Measurements from ENCODE around the gene ATP6V0C.

The ATP6V0C gene

GRCh38 chr16:2512735-2513404 is 882 bp upstream of the ATP6V0C start:
- no peak for DNase-seq

GRCh38 chr16:2514333-2515179 is 804 bp downstream of the ATP6V0C start:
- no peak for DNase-seq

- no peak for DNase-seq
Observed at GRCh38 chr16:2515180-2515851, 1.6 kb downstream of the ATP6V0C start.

- no peak for DNase-seq
Observed at GRCh38 chr16:2516391-2517240, 2.9 kb downstream of the ATP6V0C start.

GRCh38 chr16:2517954-2518605 is 4.3 kb downstream of the ATP6V0C start:
- DNase-seq, result no peak

- DNase-seq, result no peak
Observed at GRCh38 chr16:2518823-2519710, 5.3 kb downstream of the ATP6V0C start.

- DNase-seq, result no peak
Observed at GRCh38 chr16:2519711-2520080, 5.9 kb downstream of the ATP6V0C start.

- peak; percentile 92 for DNase-seq
Observed at GRCh38 chr16:2520097-2520783, 6.5 kb downstream of the ATP6V0C start, which contains the start of gene AMDHD2. Gene AMDHD2, plus strand, starts transcription at chr16:2520371. Its CDS starts 88 bp downstream, at chr16:2520459.

GRCh38 chr16:2520784-2521531 is 7.2 kb downstream of the ATP6V0C start:
- no peak for DNase-seq

GRCh38 chr16:2523801-2524231 is 10.1 kb downstream of the ATP6V0C start:
- DNase-seq, result no peak

GRCh38 chr16:2524339-2524938 is 10.7 kb downstream of the ATP6V0C start:
- no peak for DNase-seq

GRCh38 chr16:2526135-2526534 is 12.4 kb downstream of the ATP6V0C start:
- DNase-seq, result no peak

GRCh38 chr16:2527071-2527783 is 13.5 kb downstream of the ATP6V0C start:
- DNase-seq, result no peak

GRCh38 chr16:2527784-2528100 is 14.0 kb downstream of the ATP6V0C start:
- DNase-seq, result no peak

GRCh38 chr16:2528161-2529060 is 14.7 kb downstream of the ATP6V0C start:
- no peak for DNase-seq

GRCh38 chr16:2529061-2529931 is 15.5 kb downstream of the ATP6V0C start:
- no peak for DNase-seq
